NB4 (cell line): ENCODE measurements around the gene PHYKPL.

ENCODE experiments used
- DNase-seq: peaks from one replicate; pipeline ENCODE4 v3.0.0; 2010; ENCODE audit warnings: low read depth
- H3K4me3 ChIP-seq: one replicate; pipeline ENCODE4 v1.5.1; 2011; ENCODE audit warnings: mild to moderate bottlenecking, low read depth, low read length, moderate library complexity
- CTCF ChIP-seq: IDR thresholded peaks from one replicate; pipeline ENCODE4 v1.5.1; 2012; ENCODE audit warnings: low read depth, low read length
- MAX ChIP-seq: IDR thresholded peaks from 2 replicates; pipeline ENCODE4 v1.6.1; 2011; ENCODE audit warnings: low read depth, low read length
- MYC ChIP-seq: IDR thresholded peaks from 2 replicates; pipeline ENCODE4 v1.6.1; 2011; ENCODE audit warnings: low read depth, low read length
- POLR2A ChIP-seq: IDR thresholded peaks from 2 replicates; pipeline ENCODE4 v1.6.1; 2011; ENCODE audit warnings: mild to moderate bottlenecking; ENCODE audit not compliant: insufficient read length; ENCODE audit errors: extremely low read depth

Gene PHYKPL

GRCh38 chr5:178210686-178211085 lies 21.9 kb downstream of the PHYKPL start:
- no peak for DNase-seq
- no peak for TF ChIP-seq MAX
- TF ChIP-seq CTCF = no peak
- TF ChIP-seq POLR2A = no peak
- no peak for TF ChIP-seq MYC
- H3K4me3 ChIP-seq = no peak overlapping the region

GRCh38 chr5:178210073-178210535 lies 22.5 kb downstream of the PHYKPL start:
- DNase-seq = no peak
- H3K4me3 ChIP-seq = no peak overlapping the region
- no peak for TF ChIP-seq CTCF
- TF ChIP-seq MAX = no peak
- TF ChIP-seq POLR2A = no peak
- TF ChIP-seq MYC = no peak

- no peak overlapping the region for H3K4me3 ChIP-seq
- no peak for TF ChIP-seq POLR2A
- no peak for TF ChIP-seq MYC
- TF ChIP-seq CTCF = no peak
- TF ChIP-seq MAX = no peak
- no peak for DNase-seq
These were observed 23.1 kb downstream of the PHYKPL start for GRCh38 chr5:178209334-178210072.

- H3K4me3 ChIP-seq = no peak overlapping the region
- peak; percentile 15 for TF ChIP-seq CTCF
- no peak for TF ChIP-seq POLR2A
- peak; percentile 51 for DNase-seq
These were observed 23.9 kb downstream of the PHYKPL start for GRCh38 chr5:178208540-178209227.

- TF ChIP-seq POLR2A (no peak), MYC (no peak), CTCF (no peak), MAX (no peak)
- H3K4me3 ChIP-seq = peak overlapping the region; percentile 91
- no peak for DNase-seq
These were observed 24.7 kb downstream of the PHYKPL start for GRCh38 chr5:178207917-178208280.
